Testis (tissue), 3 donors: ENCODE results near the gene NAB2. TPM values are rescaled to one million over a fixed set of nuclear protein-coding genes. Genes with fewer than 3 reads are reported as not detected.

Experiments used
- DNase-seq: peaks from one replicate; pipeline ENCODE4 v3.0.0-alpha.2; 2019
- H3K27ac ChIP-seq, 2 donors: fragments of 200-600 bp; sonication (generic); one replicate each; pipeline ENCODE4 v1.5.1; 2019
- H3K27me3 ChIP-seq: fragments of 200-600 bp; sonication (generic); one replicate; pipeline ENCODE4 v1.5.1; 2019
- H3K36me3 ChIP-seq: fragments of 200-600 bp; sonication (generic); one replicate; pipeline ENCODE4 v1.5.1; 2017; ENCODE audit warnings: low read depth; ENCODE audit errors: missing control alignments
- H3K4me1 ChIP-seq: fragments of 200-600 bp; sonication (generic); one replicate; pipeline ENCODE4 v1.5.1; 2019
- H3K4me3 ChIP-seq, 2 donors: fragments of 200-600 bp; sonication (generic); one replicate each; pipeline ENCODE4 v1.5.1; 2017 to 2019
- H3K9me3 ChIP-seq: fragments of 200-600 bp; sonication (generic); one replicate; pipeline ENCODE4 v1.5.1; 2017
- POLR2A ChIP-seq: fragments of 450-650 bp; IDR thresholded peaks from one replicate; pipeline ENCODE4 v1.6.1; 2017; ENCODE audit warnings: antibody characterized with exemption, mild to moderate bottlenecking, moderate library complexity
- WGBS, 2 donors: methylation state at CpG; one replicate each; pipeline ENCODE4 v1.1.5; 2018; 5-methylcytosine and 5-hydroxymethylcytosine counted together
- intact Hi-C: fragments of 100-400 bp; cut with DNase I; formaldehyde crosslinking; loops from one replicate; pipeline ENCODE4 v1.15.1; 2023; ENCODE audit warnings: low total_unique reads
- polyA plus RNA-seq: library from polyadenylated mRNA; stranded (reverse); fragments of 350-450 nt; fragmentation: Illumina TruSeq; extraction: RNeasy Lipid Tissue Mini Kit (QIAGEN cat#74804); gene quantifications from one replicate; pipeline ENCODE4 v1.2.3, GENCODE V29; 2014; ENCODE audit warnings: low read depth, low replicate concordance; ENCODE audit not compliant: insufficient read depth
- total RNA-seq, 2 donors: library from RNA; depleted of rRNA; stranded (reverse); fragments of >200 nt; gene quantifications; one replicate each; pipeline ENCODE4 v1.2.3, GENCODE V29; 2016
- TF ChIP-seq, protein P1 (sequence below), 3 experiments: fragments of 450-650 bp in 2 of 3; fragments of 200-600 bp in 1 of 3; sonication (generic) in 1 of 3; IDR thresholded peaks; one replicate each; pipeline ENCODE4 v1.5.1; 2016 to 2019; ENCODE audit warnings: antibody characterized with exemption in 3 of 3, mild to moderate bottlenecking in 2 of 3, moderate library complexity in 1 of 3

NAB2 gene
- total and polyA plus RNA-seq, 3 donors from 2014 or later = 31.4 to 59.5 (median 45.7) TPM

DNA sequence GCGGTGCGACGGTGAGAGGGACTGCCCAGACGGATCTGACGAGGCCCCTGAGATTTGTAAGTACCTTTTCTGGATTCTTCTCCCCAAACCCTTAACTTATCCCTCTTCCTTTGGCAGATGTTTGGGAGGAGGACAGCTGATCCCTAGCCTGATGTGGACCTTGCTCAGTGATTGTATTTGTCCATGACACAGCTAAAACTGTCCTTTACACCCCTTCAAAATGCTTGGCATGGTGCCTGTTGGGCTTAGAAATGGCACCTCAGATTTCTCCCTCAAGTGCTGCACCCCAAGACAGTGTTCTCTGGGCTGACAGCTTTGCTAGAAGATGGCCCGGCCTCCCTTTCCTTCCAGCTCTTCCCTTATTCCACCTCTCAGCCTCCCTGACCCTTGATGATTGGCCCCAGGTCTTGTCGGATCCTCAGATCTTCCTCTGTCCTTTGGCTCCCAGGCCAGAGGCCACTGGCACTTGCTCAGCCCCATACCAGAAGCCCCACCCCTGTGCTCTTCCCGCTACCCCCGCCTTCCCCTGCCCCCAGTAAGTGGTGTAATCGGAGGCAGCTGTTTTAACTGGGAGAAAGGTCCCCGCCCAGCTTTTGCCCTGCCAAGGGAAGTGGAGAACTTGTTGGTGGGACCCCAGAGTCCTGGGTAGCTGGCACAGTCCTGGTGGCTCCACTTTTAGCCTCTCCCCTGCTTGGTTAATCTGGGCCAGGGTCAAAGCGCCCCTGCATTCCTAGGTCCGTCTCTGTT is 49.8 kb downstream of the NAB2 start:
- H3K27ac ChIP-seq = peak overlapping the region in 1 of 2 donors; percentile 17
- intact Hi-C loops = no loop called here

GRCh38 chr12:57139796-57140649 is 51.1 kb downstream of the NAB2 start:
- Histone ChIP-seq H3K4me1 (peaks cover 52% of the 10 kb centered on the region), H3K36me3 (no peaks in the 10 kb centered on the region), H3K4me3 (no peak overlapping the region), H3K9me3 (no peaks in the 10 kb centered on the region), H3K27me3 (no peaks in the 10 kb centered on the region), H3K27ac (no peak overlapping the region)
- TF ChIP-seq, protein P1, sequence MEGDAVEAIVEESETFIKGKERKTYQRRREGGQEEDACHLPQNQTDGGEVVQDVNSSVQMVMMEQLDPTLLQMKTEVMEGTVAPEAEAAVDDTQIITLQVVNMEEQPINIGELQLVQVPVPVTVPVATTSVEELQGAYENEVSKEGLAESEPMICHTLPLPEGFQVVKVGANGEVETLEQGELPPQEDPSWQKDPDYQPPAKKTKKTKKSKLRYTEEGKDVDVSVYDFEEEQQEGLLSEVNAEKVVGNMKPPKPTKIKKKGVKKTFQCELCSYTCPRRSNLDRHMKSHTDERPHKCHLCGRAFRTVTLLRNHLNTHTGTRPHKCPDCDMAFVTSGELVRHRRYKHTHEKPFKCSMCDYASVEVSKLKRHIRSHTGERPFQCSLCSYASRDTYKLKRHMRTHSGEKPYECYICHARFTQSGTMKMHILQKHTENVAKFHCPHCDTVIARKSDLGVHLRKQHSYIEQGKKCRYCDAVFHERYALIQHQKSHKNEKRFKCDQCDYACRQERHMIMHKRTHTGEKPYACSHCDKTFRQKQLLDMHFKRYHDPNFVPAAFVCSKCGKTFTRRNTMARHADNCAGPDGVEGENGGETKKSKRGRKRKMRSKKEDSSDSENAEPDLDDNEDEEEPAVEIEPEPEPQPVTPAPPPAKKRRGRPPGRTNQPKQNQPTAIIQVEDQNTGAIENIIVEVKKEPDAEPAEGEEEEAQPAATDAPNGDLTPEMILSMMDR (IDR thresholded peaks at IDR 0.05) = no peak
- TF ChIP-seq POLR2A = no peak
- no peak for DNase-seq
- intact Hi-C loops = no loop called here
- WGBS, 2 donors = 70 to 82% methylated on average over 6 of the region's 6 CpGs

More for the DNA sequence above, 49.8 kb downstream of the NAB2 start:
- Histone ChIP-seq H3K4me1 (peaks cover 65% of the 10 kb centered on the region), H3K9me3 (no peaks in the 10 kb centered on the region), H3K36me3 (no peaks in the 10 kb centered on the region), H3K4me3 (no peak overlapping the region), H3K27me3 (no peaks in the 10 kb centered on the region)
- TF ChIP-seq, protein P1 (IDR thresholded peaks at IDR 0.05) = no peak
- no peak for TF ChIP-seq POLR2A
- DNase-seq = no peak
- 70 to 72% methylated on average over 13 of the region's 13 CpGs for WGBS, 2 donors

- no peaks in the 10 kb centered on the region for H3K9me3 ChIP-seq
- H3K27me3 ChIP-seq = no peaks in the 10 kb centered on the region
- intact Hi-C loops = no loop called here
- peak overlapping the region in 1 of 2 donors; percentile 70 for H3K27ac ChIP-seq
- no peak overlapping the region for H3K4me3 ChIP-seq
- H3K4me1 ChIP-seq = peaks cover 52% of the 10 kb centered on the region
- WGBS, 2 donors = 76 to 84% methylated on average over 6 to 8 of the region's 8 CpGs
- TF ChIP-seq POLR2A = no peak
- TF ChIP-seq, protein P1 (IDR thresholded peaks at IDR 0.05) = no peak
- H3K36me3 ChIP-seq = no peaks in the 10 kb centered on the region
- no peak for DNase-seq
Observed at GRCh38 chr12:57141249-57141648, 52.3 kb downstream of the NAB2 start.

DNA sequence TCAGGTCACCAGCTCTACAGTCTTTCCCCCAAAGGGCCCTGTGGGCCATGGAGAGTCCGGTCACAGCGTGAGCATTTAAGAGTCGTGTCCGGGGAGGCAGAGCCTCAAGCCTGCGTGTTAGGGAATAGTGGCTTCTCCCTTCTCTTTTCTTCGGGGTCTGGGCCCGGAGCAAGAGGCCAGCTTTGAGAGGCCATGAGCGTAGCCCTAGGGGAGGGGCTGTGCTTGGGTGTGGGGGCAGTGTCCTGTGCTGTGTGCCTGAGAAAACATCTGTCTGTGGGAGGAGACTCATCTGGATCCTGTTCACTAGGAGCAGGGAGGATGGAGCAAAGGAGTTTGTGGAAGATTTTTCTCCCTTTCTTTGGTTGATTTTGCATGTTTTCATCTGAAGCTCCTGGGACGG is 53.2 kb downstream of the NAB2 start:
- 40 to 64% methylated on average over 8 to 9 of the region's 9 CpGs for WGBS, 2 donors
- intact Hi-C loops = no loop called here
- H3K4me1 ChIP-seq = peaks cover 56% of the 10 kb centered on the region
- H3K27ac ChIP-seq = peak overlapping the region; percentile 59 to 70
- TF ChIP-seq, protein P1 (IDR thresholded peaks at IDR 0.05) = no peak
- no peak for TF ChIP-seq POLR2A
- no peaks in the 10 kb centered on the region for H3K36me3 ChIP-seq
- DNase-seq = no peak
- no peaks in the 10 kb centered on the region for H3K27me3 ChIP-seq
- H3K4me3 ChIP-seq = no peak overlapping the region
- H3K9me3 ChIP-seq = no peaks in the 10 kb centered on the region
